Osteocyte (in vitro differentiated cells): ENCODE measurements around the gene ORC4. TPM values are rescaled to one million over a fixed set of nuclear protein-coding genes. Genes with fewer than 3 reads are reported as not detected.

Experiments
- DNase-seq: peaks from one replicate; pipeline ENCODE4 v3.0.0; 2021; ENCODE audit warnings: mixed read lengths; ENCODE audit not compliant: unreplicated experiment; ENCODE audit errors: extremely low spot score
- H3K27ac Mint-ChIP-seq: one replicate; pipeline ENCODE4 v1.8.0; 2021; ENCODE audit warnings: mild to moderate bottlenecking, mixed read lengths; ENCODE audit not compliant: unreplicated experiment
- H3K27me3 Mint-ChIP-seq: one replicate; pipeline ENCODE4 v1.8.0; 2021; ENCODE audit warnings: mixed read lengths; ENCODE audit not compliant: unreplicated experiment
- H3K36me3 Mint-ChIP-seq: one replicate; pipeline ENCODE4 v1.8.0; 2021; ENCODE audit warnings: mixed read lengths; ENCODE audit not compliant: unreplicated experiment
- H3K4me1 Mint-ChIP-seq: one replicate; pipeline ENCODE4 v1.8.0; 2021; ENCODE audit warnings: mixed read lengths; ENCODE audit not compliant: unreplicated experiment
- H3K4me3 Mint-ChIP-seq: one replicate; pipeline ENCODE4 v1.8.0; 2021; ENCODE audit warnings: mild to moderate bottlenecking, moderate library complexity, mixed read lengths; ENCODE audit not compliant: unreplicated experiment
- H3K9me3 Mint-ChIP-seq: one replicate; pipeline ENCODE4 v1.8.0; 2021; ENCODE audit warnings: mixed read lengths; ENCODE audit not compliant: unreplicated experiment
- CTCF ChIP-seq: fragments of 200-600 bp; sonication (generic); IDR thresholded peaks from 2 replicates; pipeline ENCODE4 v1.5.0; 2021; ENCODE audit warnings: antibody characterized with exemption, mild to moderate bottlenecking, moderate library complexity
- total RNA-seq: library from RNA; stranded (reverse); gene quantifications from 2 replicates; pipeline ENCODE4 v1.2.1, GENCODE V29; 2021

ORC4 gene
- total RNA-seq, 1 donor from 2014 or later = 45.0 TPM

- TF ChIP-seq CTCF = no peak
- Mint-ChIP-seq H3K36me3 (peaks cover 27% of the 10 kb centered on the region), H3K27me3 (no peaks in the 10 kb centered on the region), H3K9me3 (no peaks in the 10 kb centered on the region), H3K4me1 (no peaks in the 10 kb centered on the region), H3K27ac (no peak overlapping the region), H3K4me3 (no peak overlapping the region)
- DNase-seq = no peak
Measured at GRCh38 chr2:147945660-147946059, 74.9 kb downstream of the ORC4 start.

DNA sequence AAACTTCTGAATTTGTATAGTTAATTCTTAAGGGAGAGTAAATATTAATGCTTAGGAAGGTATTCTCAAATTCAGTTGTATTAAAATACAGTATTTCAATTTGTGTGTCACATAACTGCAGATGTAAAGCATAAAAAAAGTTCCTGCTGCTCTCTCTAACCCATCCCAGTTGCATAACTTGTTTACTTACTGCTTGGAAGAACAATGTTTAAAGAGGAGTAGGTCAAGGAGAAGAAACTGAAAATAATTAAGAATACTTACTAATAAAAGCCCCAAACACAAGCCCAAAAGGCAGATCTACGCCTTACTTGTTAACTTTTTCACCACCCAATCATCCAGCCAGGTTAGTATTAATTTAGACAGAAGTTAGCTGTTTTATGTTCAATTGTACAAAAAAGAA is 81.2 kb downstream of the ORC4 start:
- Mint-ChIP-seq H3K27me3 (no peaks in the 10 kb centered on the region), H3K4me1 (no peaks in the 10 kb centered on the region), H3K27ac (no peak overlapping the region), H3K36me3 (peaks cover 25% of the 10 kb centered on the region), H3K9me3 (no peaks in the 10 kb centered on the region), H3K4me3 (no peak overlapping the region)
- TF ChIP-seq CTCF = no peak
- no peak for DNase-seq

DNA sequence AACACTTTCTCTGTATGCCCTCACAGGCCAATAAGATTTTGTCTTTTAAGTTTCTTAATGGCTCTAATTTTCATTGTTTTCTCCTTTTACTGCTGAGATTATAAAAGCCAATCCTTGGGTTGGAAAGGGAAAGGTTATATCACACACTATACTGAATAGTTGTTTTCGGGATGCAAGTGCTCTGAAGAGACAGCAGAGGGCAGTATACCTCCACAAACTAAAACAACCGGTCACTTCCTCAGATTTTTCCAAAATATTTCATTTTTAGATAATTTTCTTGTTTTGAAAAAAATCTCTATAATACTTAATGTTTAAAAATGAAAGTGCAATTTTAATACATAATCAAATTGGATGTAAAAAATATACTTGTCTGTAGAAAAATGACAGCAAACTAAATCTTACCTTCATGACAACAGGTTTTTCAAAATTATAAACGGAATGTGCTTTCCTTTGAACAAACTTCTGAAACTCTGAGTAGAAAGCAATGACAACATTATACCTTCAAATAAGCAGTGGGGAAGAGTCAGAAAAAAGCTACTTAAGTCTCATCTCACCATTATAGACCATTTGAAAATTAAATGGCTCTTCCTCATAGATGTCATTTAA is 82.7 kb downstream of the ORC4 start:
- no peak for DNase-seq
- Mint-ChIP-seq H3K36me3 (peaks cover 28% of the 10 kb centered on the region), H3K27ac (no peak overlapping the region), H3K9me3 (no peaks in the 10 kb centered on the region), H3K4me3 (no peak overlapping the region), H3K27me3 (no peaks in the 10 kb centered on the region), H3K4me1 (no peaks in the 10 kb centered on the region)
- TF ChIP-seq CTCF = peak; percentile 84

- Mint-ChIP-seq H3K4me1 (no peaks in the 10 kb centered on the region), H3K9me3 (no peaks in the 10 kb centered on the region), H3K27ac (no peak overlapping the region), H3K36me3 (peaks cover 29% of the 10 kb centered on the region), H3K27me3 (no peaks in the 10 kb centered on the region), H3K4me3 (no peak overlapping the region)
- TF ChIP-seq CTCF = no peak
- no peak for DNase-seq
Measured at GRCh38 chr2:147934881-147935620, 85.5 kb downstream of the ORC4 start.

DNA sequence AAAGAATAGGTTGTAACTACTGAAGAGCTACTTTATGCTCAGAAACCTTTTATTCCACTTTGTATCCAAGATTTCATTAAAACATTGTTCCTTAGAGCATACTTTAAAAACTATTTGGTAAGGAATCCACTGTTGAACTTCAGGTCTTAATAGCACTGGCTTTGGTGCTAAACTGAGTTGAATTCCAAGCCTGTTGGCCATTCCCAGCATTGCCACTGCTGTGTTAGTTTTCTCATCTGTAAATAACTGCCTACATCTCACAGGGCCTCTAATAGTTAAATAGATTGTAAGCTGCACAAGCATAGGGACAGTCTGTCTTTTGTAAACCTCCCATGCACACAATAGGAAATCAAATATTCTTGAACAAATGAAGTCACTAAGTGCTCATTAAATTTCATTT is 86.6 kb downstream of the ORC4 start:
- H3K4me3 Mint-ChIP-seq = no peak overlapping the region
- H3K27me3 Mint-ChIP-seq = no peaks in the 10 kb centered on the region
- no peaks in the 10 kb centered on the region for H3K9me3 Mint-ChIP-seq
- DNase-seq = no peak
- no peaks in the 10 kb centered on the region for H3K4me1 Mint-ChIP-seq
- peaks cover 33% of the 10 kb centered on the region for H3K36me3 Mint-ChIP-seq
- no peak overlapping the region for H3K27ac Mint-ChIP-seq
- no peak for TF ChIP-seq CTCF
